Measurements from ENCODE around the gene STK24. TPM values are rescaled to one million over a fixed set of nuclear protein-coding genes. Genes with fewer than 3 reads are reported as not detected.

Gene STK24
- total RNA-seq, 4 donors from 2014 or later = 49.8 to 68.9 (median 57.0) TPM

GRCh38 chr13:98478189-98479129 lies 98.4 kb downstream of the STK24 start:
- TF ChIP-seq CTCF (IDR thresholded peaks at IDR 0.05) (no peak), EP300 (IDR thresholded peaks at IDR 0.05) (no peak), POLR2A (IDR thresholded peaks at IDR 0.05) (no peak)
- Histone ChIP-seq H3K4me1 (peaks cover 0 to 66% (median 42%) of the 10 kb centered on the region in 4 donors), H3K27me3 (no peaks in the 10 kb centered on the region), H3K36me3 (peaks cover 0 to 14% (median 0%) of the 10 kb centered on the region in 3 donors), H3K27ac (no peak overlapping the region), H3K9me3 (no peaks in the 10 kb centered on the region), H3K4me3 (no peak overlapping the region)
- WGBS, 2 donors = 73% methylated on average over 16 of the region's 16 CpGs
- no peak for DNase-seq (ENCODE audit: low spot score in 2 of 2)

- H3K36me3 ChIP-seq = peaks cover 0 to 29% (median 4%) of the 10 kb centered on the region in 3 donors
- H3K4me3 ChIP-seq = no peak overlapping the region
- H3K9me3 ChIP-seq = no peaks in the 10 kb centered on the region
- TF ChIP-seq EP300 (IDR thresholded peaks at IDR 0.05) (no peak), CTCF (IDR thresholded peaks at IDR 0.05) (no peak), POLR2A (IDR thresholded peaks at IDR 0.05) (no peak)
- H3K27ac ChIP-seq = peak overlapping the region in 3 of 4 donors; percentile 31 to 60 (median 40)
- H3K4me1 ChIP-seq = peaks cover 0 to 48% (median 26%) of the 10 kb centered on the region in 4 donors
- 49% methylated on average over 9 to 12 of the region's 13 CpGs for WGBS, 2 donors
- H3K27me3 ChIP-seq = no peaks in the 10 kb centered on the region
- no peak for DNase-seq (ENCODE audit: low spot score in 2 of 2)
Measured at GRCh38 chr13:98476538-98476966, 100.4 kb downstream of the STK24 start.

GRCh38 chr13:98476106-98476505 lies 100.8 kb downstream of the STK24 start:
- H3K36me3 ChIP-seq = peaks cover 0 to 33% (median 4%) of the 10 kb centered on the region in 3 donors
- H3K27ac ChIP-seq = peak overlapping the region in 3 of 4 donors; percentile 31 to 60 (median 40)
- no peak for TF ChIP-seq POLR2A (IDR thresholded peaks at IDR 0.05)
- peaks cover 0 to 44% (median 24%) of the 10 kb centered on the region in 4 donors for H3K4me1 ChIP-seq
- 19 to 23% methylated on average over 5 of the region's 5 CpGs for WGBS, 2 donors
- no peak for DNase-seq (ENCODE audit: low spot score in 2 of 2)
- no peak overlapping the region for H3K4me3 ChIP-seq
- no peaks in the 10 kb centered on the region for H3K27me3 ChIP-seq
- no peaks in the 10 kb centered on the region for H3K9me3 ChIP-seq

- peaks cover 0 to 38% (median 24%) of the 10 kb centered on the region in 4 donors for H3K4me1 ChIP-seq
- H3K36me3 ChIP-seq = peaks cover 0 to 38% (median 4%) of the 10 kb centered on the region in 3 donors
- WGBS, 2 donors = 35 to 40% methylated on average over 13 of the region's 13 CpGs
- no peaks in the 10 kb centered on the region for H3K27me3 ChIP-seq
- DNase-seq (ENCODE audit: low spot score in 2 of 2) = no peak
- no peak overlapping the region for H3K4me3 ChIP-seq
- peak overlapping the region in 3 of 4 donors; percentile 31 to 60 (median 40) for H3K27ac ChIP-seq
- no peak for TF ChIP-seq CTCF (IDR thresholded peaks at IDR 0.05)
- TF ChIP-seq POLR2A (IDR thresholded peaks at IDR 0.05) = no peak
- no peak for TF ChIP-seq EP300 (IDR thresholded peaks at IDR 0.05)
- H3K9me3 ChIP-seq = no peaks in the 10 kb centered on the region
Measured at GRCh38 chr13:98475522-98475921, 101.4 kb downstream of the STK24 start.

GRCh38 chr13:98474761-98475160 lies 102.1 kb downstream of the STK24 start:
- no peak for TF ChIP-seq EP300 (IDR thresholded peaks at IDR 0.05)
- TF ChIP-seq POLR2A (IDR thresholded peaks at IDR 0.05) = no peak
- TF ChIP-seq CTCF (IDR thresholded peaks at IDR 0.05) = no peak
- peaks cover 0 to 38% (median 24%) of the 10 kb centered on the region in 4 donors for H3K4me1 ChIP-seq
- no peak for DNase-seq (ENCODE audit: low spot score in 2 of 2)
- peaks cover 0 to 38% (median 4%) of the 10 kb centered on the region in 3 donors for H3K36me3 ChIP-seq
- H3K4me3 ChIP-seq = no peak overlapping the region
- 84 to 91% methylated on average over 8 to 24 of the region's 24 CpGs for WGBS, 2 donors
- no peak overlapping the region for H3K27ac ChIP-seq
- no peaks in the 10 kb centered on the region for H3K9me3 ChIP-seq
- H3K27me3 ChIP-seq = no peaks in the 10 kb centered on the region

Measured in tibial nerve (tissue), 4 donors.